ENCODE results near the gene ZBED1.
"Not testable (repeated sequence)": the region's sequence is repeated elsewhere in the genome, so short reads cannot be mapped to it uniquely, and the experiment has no call there.

The ZBED1 gene

DNA sequence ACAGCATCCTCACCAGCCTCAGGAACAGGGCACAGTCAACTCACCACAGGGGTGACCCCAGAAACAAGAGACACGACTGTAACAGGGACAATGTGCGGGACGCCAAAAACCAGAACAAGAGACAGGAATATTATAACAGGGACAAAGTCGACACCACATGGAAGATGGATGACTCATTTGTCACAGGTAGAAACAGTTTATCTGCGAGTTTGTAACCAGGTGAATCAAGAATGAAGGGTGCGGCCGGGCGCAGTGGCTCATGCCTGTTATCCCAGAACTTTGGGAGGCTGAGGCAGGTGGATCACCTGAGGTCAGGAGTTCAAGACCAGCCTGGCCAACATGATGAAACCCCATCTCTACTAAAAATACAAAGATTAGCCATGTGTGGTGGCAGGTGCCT, 44.7 kb downstream of the ZBED1 start:
- DNase-seq (ENCODE audit: low read depth, low spot score) = not testable (repeated sequence)

DNA sequence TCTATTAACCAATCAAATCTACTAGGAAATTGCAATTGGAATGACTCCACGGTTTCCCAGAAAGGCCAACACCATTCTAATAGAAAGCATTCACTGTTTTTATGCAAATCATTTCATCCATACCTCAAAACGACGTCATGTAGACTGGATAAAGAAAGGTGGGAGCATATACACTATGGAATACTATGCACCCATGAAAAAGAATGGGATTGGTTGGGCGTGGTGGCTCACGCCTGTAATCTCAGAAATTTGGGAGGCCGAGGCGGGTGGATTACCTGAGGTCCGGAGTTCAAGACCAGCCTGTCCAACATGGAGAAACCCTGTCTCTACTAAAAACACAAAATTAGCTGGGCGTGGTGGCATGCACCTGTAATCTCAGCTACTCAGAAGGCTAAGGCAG, 46.2 kb downstream of the ZBED1 start:
- DNase-seq (ENCODE audit: low read depth, low spot score) = not testable (repeated sequence)

DNA sequence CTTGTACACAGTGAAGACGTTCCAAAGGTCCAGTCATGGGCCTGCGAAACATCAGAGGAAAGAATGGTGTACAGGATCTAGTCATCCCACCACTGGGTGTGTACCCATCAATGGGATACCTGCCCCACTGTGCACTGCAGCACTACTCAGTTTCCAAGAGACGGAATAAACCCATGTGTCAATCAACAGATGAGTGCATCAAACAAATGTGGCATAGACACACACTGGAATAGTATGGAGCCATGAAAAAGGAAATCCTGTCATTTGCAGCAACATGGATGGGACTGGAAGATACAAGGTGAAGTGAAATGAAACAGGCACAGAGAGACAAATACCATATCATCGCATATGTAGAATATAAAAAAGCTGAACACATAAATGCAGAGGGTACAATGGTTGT, 48.0 kb downstream of the ZBED1 start:
- no peak for DNase-seq (ENCODE audit: low read depth, low spot score)

DNA sequence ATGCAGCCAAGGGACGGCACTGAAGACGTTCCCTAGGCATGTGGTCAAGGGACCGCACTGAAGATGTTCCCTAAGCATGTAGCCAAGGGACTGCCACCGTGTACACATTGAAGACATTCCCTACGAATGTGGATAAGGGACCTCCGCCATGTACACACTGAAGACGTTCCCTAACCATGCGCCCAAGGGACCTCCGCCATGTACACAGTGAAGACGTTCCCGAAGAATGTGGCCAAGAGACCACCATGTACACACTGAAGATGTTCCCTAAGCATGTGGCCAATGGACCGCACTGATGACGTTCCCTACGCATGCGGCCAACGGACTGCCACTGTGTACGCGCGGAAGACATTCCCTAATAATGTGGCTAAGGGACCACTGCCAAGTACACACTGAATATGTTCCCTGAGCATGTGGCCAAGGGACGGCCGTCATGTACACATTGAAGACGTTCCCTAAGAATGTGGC, 48.4 kb downstream of the ZBED1 start:
- no peak for DNase-seq (ENCODE audit: low read depth, low spot score)

DNA sequence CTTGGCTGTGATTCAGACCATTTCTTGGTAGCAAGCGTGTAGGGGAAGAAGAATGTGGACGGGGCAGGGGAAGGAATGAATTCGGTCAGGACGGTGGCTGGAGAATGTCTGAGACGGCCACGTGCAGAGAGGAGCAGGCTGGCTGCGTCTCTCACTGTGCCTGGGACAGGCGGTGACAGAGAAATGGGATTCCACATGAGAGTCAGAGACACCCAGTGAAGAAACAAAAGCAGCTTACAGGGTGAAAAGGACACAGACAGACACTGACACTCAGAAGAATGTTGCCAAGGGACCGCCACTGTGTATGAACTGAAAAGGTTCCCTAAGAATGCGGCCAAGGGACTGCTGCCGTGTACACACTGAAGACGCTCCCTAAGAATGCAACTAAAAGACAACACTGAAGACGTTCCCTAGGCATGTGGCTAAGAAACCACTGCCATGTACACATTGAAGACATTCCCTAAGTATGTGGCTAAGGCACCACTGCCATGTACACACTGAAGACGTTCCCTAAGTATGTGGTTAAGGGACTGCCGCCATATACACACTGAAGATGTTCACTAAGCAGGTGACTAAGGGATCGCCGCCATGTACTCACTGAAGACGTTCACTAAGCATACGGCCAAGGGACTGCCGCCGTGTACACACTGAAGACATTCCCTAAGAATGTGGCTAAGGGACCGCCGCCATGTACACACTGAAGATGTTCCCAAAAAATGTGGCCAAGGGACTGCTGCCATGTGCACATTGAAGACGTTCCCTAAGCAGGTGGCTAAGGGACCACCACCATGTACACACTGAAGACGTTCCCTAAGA, 49.1 kb downstream of the ZBED1 start:
- no peak for DNase-seq (ENCODE audit: low read depth, low spot score)

DNA sequence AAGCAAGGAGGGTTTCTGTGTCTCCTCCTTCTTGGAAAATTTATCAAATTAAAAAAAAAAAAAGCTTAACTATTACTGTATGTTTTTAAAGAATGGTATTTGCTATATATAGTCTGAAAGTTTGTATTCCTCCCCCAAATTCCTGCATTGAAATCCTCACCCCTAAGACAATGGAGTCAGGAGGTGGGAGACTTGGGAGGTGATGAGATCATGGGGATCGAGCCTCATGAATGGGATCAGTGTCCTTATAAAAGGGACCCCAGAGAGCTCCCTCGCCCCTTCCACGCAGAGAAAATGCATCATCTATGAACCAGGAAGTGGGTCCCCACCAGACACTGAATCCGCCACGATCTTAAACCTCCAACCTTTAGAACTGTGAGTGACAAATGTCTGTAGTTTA, 50.1 kb downstream of the ZBED1 start:
- DNase-seq (ENCODE audit: low read depth, low spot score) = no peak

DNA sequence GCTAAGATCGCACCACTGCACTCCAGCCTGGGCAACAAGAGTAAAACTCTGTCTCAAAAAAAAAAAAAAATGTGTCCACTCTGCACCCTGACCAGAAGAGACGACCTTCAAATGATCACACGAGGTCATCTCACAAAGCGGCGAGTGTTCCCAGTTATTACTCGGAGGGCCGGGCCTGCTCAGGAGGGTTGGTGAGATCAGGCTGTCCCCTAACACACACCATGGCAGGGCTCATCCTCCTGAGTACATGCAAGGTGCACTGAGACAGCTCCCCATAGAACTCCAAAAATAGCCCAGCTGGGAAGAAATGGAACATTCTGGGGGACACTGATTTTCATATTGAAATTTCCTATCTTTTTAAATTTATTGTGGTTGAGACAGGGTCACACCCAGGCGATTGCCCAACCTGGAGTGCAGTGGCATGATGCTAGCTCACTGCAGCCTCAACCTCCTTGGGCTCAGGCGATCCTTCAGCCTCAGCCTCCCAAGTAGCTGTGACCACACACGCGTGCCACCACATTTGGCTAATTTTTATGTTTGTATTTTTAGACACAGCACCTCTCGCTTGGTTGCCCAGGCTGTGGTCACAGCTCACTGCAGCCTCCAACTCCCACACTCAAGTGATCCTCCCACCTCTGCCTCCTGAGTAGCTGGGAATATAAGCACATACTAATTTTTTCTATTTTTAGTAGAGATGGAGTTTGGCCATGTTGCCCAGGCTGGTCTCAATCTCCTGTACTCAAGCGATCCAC, 51.5 kb downstream of the ZBED1 start:
- DNase-seq (ENCODE audit: low read depth, low spot score) = no peak

DNA sequence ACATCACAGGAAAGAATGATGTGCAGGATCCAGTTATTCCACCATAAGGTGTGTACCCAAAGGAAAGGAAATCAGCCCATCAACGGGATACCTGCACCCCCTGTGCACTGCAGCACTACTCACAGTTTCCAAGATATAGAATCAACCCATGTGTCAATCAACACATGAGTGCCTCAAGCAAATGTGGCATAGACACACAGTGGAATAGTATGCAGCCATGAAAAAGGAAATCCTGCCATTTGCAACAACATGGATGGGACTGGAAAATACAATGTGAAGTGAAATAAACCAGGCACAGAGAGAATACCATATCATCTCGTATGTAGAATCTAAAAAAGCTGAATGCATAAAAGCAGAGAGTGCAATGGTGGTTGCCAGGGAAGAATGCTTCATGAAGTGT, 53.3 kb downstream of the ZBED1 start:
- no peak for DNase-seq (ENCODE audit: low read depth, low spot score)

DNA sequence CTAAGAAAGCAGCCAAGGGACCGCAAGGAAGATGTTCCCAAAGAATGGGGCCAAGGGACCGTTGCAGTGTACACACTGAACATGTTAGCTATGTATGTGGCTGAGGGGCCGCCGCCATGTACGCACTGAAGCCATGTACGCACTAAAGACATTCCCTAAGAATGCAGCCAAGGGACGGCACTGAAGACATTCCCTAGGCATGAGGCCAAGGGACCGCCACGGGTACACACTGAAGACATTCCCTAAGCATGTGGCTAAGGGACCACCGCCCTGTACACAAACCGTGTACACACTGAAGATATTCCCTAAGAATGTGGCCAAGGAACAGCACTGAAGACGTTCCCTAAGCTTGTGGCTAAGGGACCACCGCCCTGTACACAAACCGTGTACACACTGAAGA, 54.0 kb downstream of the ZBED1 start:
- DNase-seq (ENCODE audit: low read depth, low spot score) = no peak

DNA sequence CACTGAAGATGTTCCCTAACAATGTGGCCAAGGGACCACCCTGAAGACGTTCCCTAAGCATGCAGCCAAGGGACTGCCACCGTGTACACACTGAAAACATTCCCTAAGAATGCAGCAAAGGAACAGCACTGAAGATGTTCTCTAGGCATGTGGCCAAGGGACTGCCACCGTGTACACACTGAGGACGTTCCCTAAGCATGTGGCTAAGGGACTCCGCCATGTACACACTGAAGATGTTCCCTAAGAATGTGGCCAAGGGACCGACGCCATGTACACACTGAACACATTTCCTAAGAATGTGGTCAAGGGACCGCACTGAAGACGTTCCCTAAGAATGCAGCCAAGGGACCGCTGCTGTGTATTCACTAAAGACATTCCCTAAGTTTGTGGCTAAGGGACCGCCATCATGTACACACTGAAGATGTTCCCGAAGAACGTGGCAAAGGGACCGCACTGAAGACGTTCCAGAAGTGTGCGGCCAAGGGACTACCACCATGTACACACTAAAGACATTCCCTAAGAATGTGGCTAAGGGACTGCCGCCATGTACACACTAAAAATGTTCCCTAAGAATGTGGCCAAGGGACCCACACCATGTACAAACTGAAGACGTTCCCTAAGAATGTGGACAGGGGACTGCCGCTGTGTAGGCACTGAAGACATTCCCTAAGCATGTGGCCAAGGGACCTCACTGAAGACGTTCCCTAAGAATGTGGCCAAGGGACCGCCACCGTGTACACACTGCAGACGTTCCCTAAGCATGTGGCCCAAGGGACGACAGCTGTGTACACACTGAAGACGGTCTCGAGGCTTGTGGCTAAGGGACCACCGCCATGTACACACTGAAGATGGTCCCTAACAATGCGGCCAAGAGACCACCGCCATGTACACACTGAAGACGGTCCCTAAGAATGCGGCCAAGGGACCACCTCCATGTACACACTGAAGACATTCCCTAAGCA, 54.8 kb downstream of the ZBED1 start:
- DNase-seq (ENCODE audit: low read depth, low spot score) = no peak

DNA sequence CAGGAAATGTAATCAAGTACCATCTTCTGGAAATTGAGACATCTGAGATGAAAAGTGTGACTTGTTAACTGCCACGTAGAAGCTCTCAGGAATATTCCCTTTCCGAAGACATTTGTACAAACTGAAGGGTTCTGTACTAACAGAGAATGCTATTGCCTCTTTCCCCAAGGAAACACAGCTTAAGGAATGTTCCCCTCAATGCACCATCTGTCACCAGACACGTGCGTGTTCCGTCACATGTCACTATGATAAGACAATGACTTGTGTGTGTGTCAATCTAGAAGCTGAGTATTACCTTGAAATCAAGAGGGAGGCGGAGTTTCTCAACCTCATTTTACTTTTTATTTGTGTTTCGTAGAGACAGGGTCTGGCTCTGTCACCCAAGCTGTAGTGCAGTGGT, 58.1 kb downstream of the ZBED1 start:
- no peak for DNase-seq (ENCODE audit: low read depth, low spot score)

DNA sequence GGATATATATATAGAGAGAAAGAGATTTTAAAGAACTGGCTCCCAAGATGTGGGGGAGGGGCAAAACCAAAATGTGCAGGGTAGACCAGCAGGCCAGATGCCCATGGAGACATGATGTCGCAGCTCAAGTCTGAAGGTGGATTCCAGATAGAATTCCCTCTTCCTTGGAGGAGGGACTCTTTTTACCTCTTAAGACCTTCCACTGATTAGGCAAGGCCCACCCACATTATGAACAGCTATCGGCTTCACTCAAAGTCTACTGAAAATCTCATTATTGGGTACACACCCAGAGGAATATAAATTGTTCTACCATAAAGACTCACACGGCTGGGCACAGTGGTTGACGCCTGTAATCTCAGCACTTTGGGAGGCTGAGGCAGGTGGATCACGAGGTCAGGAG, 59.3 kb downstream of the ZBED1 start:
- DNase-seq (ENCODE audit: low read depth, low spot score) = no peak

DNA sequence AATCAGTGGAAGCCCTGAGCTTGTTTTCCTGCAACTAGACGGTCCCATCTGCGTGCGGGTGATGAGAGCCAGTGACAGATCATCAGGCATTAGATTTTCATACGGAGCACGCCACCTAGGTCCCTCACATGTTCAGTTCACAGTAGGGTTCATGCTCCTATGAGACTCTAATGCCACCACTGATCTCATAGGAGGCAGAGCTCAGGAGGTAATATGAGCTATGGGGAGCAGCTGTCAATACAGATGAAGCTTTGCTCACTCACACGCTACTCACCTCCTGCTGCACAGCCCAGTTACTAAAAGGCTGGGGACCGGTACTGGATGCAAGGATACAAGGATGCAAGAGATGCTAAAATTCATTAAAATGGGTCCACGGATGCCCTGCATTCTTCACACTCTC, 61.2 kb downstream of the ZBED1 start:
- no peak for DNase-seq (ENCODE audit: low read depth, low spot score)

Measured in iPS DF 19.7 (cell line).